SK-N-SH (cell line): ENCODE measurements around the gene LDAF1.

ENCODE experiments used
- CTCF ChIP-seq: fragments of 200-600 bp; sonication (generic); IDR thresholded peaks from 2 replicates; pipeline ENCODE4 v1.6.1; 2017; ENCODE audit warnings: antibody characterized with exemption, mild to moderate bottlenecking, moderate library complexity
- EP300 ChIP-seq, 2 experiments: IDR thresholded peaks; 2 replicates each; pipeline versions ENCODE4 v1.4.0 to v1.6.1; 2012; ENCODE audit warnings: borderline replicate concordance in 1 of 2, low read depth in 1 of 2, low read length in 1 of 2
- EZH2phosphoT487 ChIP-seq: fragments of 200-600 bp; sonication (generic); IDR thresholded peaks from 2 replicates; pipeline ENCODE4 v1.6.1; 2017; ENCODE audit warnings: low read depth, mixed run types, mild to moderate bottlenecking, antibody characterized with exemption, moderate library complexity, borderline replicate concordance
- FOSL2 ChIP-seq: IDR thresholded peaks from 2 replicates; pipeline ENCODE4 v1.4.0; 2012; ENCODE audit warnings: low read depth, mild to moderate bottlenecking, moderate library complexity, borderline replicate concordance
- GABPA ChIP-seq: IDR thresholded peaks from 2 replicates; pipeline ENCODE4 v1.4.0; 2012; ENCODE audit warnings: low read depth, mild to moderate bottlenecking
- MAX ChIP-seq: IDR thresholded peaks from 2 replicates; pipeline ENCODE4 v1.4.0; 2012; ENCODE audit warnings: low read depth
- PBX3 ChIP-seq: IDR thresholded peaks from 2 replicates; pipeline ENCODE4; 2012
- POLR2AphosphoS5 ChIP-seq: IDR thresholded peaks from 2 replicates; pipeline ENCODE4 v1.6.1; 2012; ENCODE audit warnings: low read depth, low read length
- RAD21 ChIP-seq: IDR thresholded peaks from 2 replicates; pipeline ENCODE4 v1.6.1; 2012; ENCODE audit warnings: mild to moderate bottlenecking, low read length
- RCOR1 ChIP-seq: fragments of 150-350 bp; IDR thresholded peaks from 2 replicates; pipeline ENCODE4 v1.6.1; 2017; ENCODE audit warnings: antibody characterized with exemption, low read length
- TEAD4 ChIP-seq: IDR thresholded peaks from 2 replicates; pipeline ENCODE4 v1.4.0; 2012; ENCODE audit warnings: mild to moderate bottlenecking, borderline replicate concordance; ENCODE audit not compliant: insufficient read depth
- USF2 ChIP-seq: fragments of 150-350 bp; IDR thresholded peaks from 2 replicates; pipeline ENCODE4 v1.6.1; 2017; ENCODE audit warnings: antibody characterized with exemption, low read length, low read depth, borderline replicate concordance
- YY1 ChIP-seq: IDR thresholded peaks from 2 replicates; pipeline ENCODE4 v1.4.0; 2012; ENCODE audit warnings: low read depth, mild to moderate bottlenecking

- no peak for TF ChIP-seq POLR2AphosphoS5
- no peak for TF ChIP-seq CTCF
- no peak for TF ChIP-seq PBX3
- no peak for TF ChIP-seq MAX
- no peak for TF ChIP-seq RAD21
- TF ChIP-seq YY1, result no peak
- TF ChIP-seq USF2, result no peak
- TF ChIP-seq EP300 (IDR thresholded peaks at IDR 0.05; ENCODE audit: borderline replicate concordance in 1 of 2, low read depth in 1 of 2, low read length in 1 of 2), result no peak
- TF ChIP-seq FOSL2, result no peak
- no peak for TF ChIP-seq EZH2phosphoT487
- no peak for TF ChIP-seq RCOR1
- TF ChIP-seq TEAD4, result no peak
- TF ChIP-seq GABPA, result no peak
Measured at GRCh38 chr16:21227866-21228265, 69.4 kb downstream of the LDAF1 start.
